GM12891 (cell line): ENCODE measurements around the gene EPHA1.

Source experiments
- POLR2A ChIP-seq: IDR thresholded peaks from 2 replicates; pipeline ENCODE4 v1.6.1; 2011; ENCODE audit warnings: low read depth, low read length, control low read depth
- POLR2AphosphoS5 ChIP-seq: IDR thresholded peaks from 2 replicates; pipeline ENCODE4 v1.6.1; 2011; ENCODE audit warnings: low read depth, low read length, control low read depth
- POU2F2 ChIP-seq: IDR thresholded peaks from 2 replicates; pipeline ENCODE4 v1.6.1; 2011; ENCODE audit warnings: low read depth, mild to moderate bottlenecking, control low read depth, low read length, moderate library complexity
- TAF1 ChIP-seq: IDR thresholded peaks from 2 replicates; pipeline ENCODE4 v1.6.1; 2011; ENCODE audit warnings: low read depth, low read length, control low read depth

DNA sequence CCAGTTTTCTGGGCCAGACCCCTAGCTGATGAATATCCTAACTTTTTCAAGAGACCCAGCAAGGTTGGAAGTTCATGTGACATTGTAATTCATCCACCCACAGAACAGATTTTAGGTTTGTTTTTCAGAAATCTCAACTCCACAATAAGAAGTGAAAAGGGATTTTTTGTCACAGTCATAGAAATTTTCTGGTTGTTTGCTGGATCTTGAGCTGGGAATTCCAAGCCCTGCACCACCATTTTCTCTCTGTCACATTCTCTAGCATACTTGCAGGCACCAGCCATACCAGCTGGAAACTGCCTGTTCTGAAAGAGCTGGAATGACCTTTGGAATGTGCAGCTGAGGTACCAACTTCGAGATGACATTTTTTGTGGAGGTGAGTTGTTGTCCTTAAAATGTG is 43.1 kb upstream of the EPHA1 start:
- TF ChIP-seq POLR2AphosphoS5 = no peak
- TF ChIP-seq POLR2A = no peak
- TF ChIP-seq TAF1 = no peak
- no peak for TF ChIP-seq POU2F2
